Endothelial cell of umbilical vein (primary cell): ENCODE data around the gene SPAG6. TPM values are rescaled to one million over a fixed set of nuclear protein-coding genes. Genes with fewer than 3 reads are reported as not detected.

Source experiments
- BruUV-seq: library from RNA; stranded (reverse); fragments of 400-500 nt; replicated peaks from 2 replicates; lab custom pipeline; 2021; lab: Mats Ljungman, UMichigan
- CTCF ChIA-PET: fragments of 300-600, 350-600 bp; sonication (Branson Sonifier 250); formaldehyde crosslinking; loops from one replicate; lab custom pipeline; 2021; ENCODE audit warnings: antibody characterized with exemption, inconsistent platforms; lab: Charles Lee
- POLR2A ChIA-PET: fragments of 300-600, 350-600 bp; sonication (Branson Sonifier 250); formaldehyde crosslinking; loops from one replicate; lab custom pipeline; 2021; ENCODE audit warnings: antibody characterized with exemption, inconsistent platforms; lab: Charles Lee
- DNase-seq: peaks from one replicate; pipeline ENCODE4 v3.0.0-alpha.2; 2011; ENCODE audit warnings: low read depth, low spot score
- FAIRE-seq: peaks from 2 replicates; lab custom pipeline; 2011; peaks lifted over from hg19 to GRCh38; lab: Jason Lieb, UNC
- H2AFZ ChIP-seq: 2 replicates; pipeline ENCODE4 v1.6.0; 2012; ENCODE audit warnings: low read depth, low read length, control low read depth, inconsistent platforms
- H3K27ac ChIP-seq: 2 replicates; pipeline ENCODE4 v1.5.1; 2011; ENCODE audit warnings: low read depth, mild to moderate bottlenecking, control low read depth, low read length, moderate library complexity; ENCODE audit not compliant: insufficient read depth
- H3K27me3 ChIP-seq, 2 experiments: 2 replicates each; pipeline versions ENCODE4 v1.6.0 to v1.6.1; 2011; ENCODE audit warnings: low read length in 2 of 2, mixed read lengths in 1 of 2; ENCODE audit not compliant: control insufficient read depth in 2 of 2, insufficient read depth in 2 of 2
- H3K36me3 ChIP-seq, 2 experiments: 2 replicates in 1 of 2; 3 replicates in 1 of 2; pipeline ENCODE4 v1.5.1; 2011; ENCODE audit warnings: low read length in 2 of 2, mild to moderate bottlenecking in 1 of 2, moderate library complexity in 1 of 2; ENCODE audit not compliant: control insufficient read depth in 2 of 2, insufficient read depth in 2 of 2; ENCODE audit errors: extremely low read depth in 1 of 2
- H3K4me1 ChIP-seq: 3 replicates; pipeline ENCODE4 v1.5.1; 2011; ENCODE audit warnings: mild to moderate bottlenecking, low read length; ENCODE audit not compliant: control insufficient read depth, insufficient read depth; ENCODE audit errors: extremely low read depth
- H3K4me2 ChIP-seq: 2 replicates; pipeline ENCODE4 v1.6.1; 2011; ENCODE audit warnings: low read length, control low read depth, mixed read lengths; ENCODE audit not compliant: insufficient read depth
- H3K4me3 ChIP-seq, 3 experiments: fragments of 200-600 bp in 1 of 3; sonication (generic), shearing (Covaris generic) in 1 of 3; replicated peaks in 1 of 3; 2 replicates each; pipeline ENCODE4 v1.5.1; 2011 to 2016; ENCODE audit warnings: control low read depth in 3 of 3, low read length in 3 of 3, mild to moderate bottlenecking in 2 of 3, inconsistent platforms in 1 of 3, low read depth in 1 of 3, moderate library complexity in 1 of 3; ENCODE audit not compliant: insufficient read depth in 1 of 3
- H3K79me2 ChIP-seq: 2 replicates; pipeline ENCODE4 v1.6.0; 2012; ENCODE audit warnings: low read length, inconsistent platforms; ENCODE audit not compliant: control insufficient read depth, insufficient read depth
- H3K9ac ChIP-seq: replicated peaks from 2 replicates; pipeline ENCODE3; 2011; ENCODE audit warnings: low read length, control low read depth; ENCODE audit not compliant: insufficient read depth; ENCODE audit errors: extremely low read depth
- H3K9me1 ChIP-seq: replicated peaks from 3 replicates; pipeline ENCODE4 v1.6.0; 2011; ENCODE audit warnings: mild to moderate bottlenecking, low read length; ENCODE audit not compliant: control insufficient read depth, insufficient read depth; ENCODE audit errors: extremely low read depth
- H3K9me3 ChIP-seq: replicated peaks from 2 replicates; pipeline ENCODE4 v1.5.1; 2012; ENCODE audit warnings: low read length, inconsistent platforms; ENCODE audit not compliant: control insufficient read depth, insufficient read depth
- H4K20me1 ChIP-seq: replicated peaks from 2 replicates; pipeline ENCODE3; 2011; ENCODE audit warnings: mild to moderate bottlenecking, low read length; ENCODE audit not compliant: control insufficient read depth, insufficient read depth; ENCODE audit errors: extremely low read depth
- EZH2 ChIP-seq: IDR thresholded peaks from 2 replicates; pipeline ENCODE4 v1.6.1; 2012; ENCODE audit warnings: borderline replicate concordance, low read depth, mild to moderate bottlenecking, moderate library complexity, low read length, inconsistent platforms; ENCODE audit not compliant: severe bottlenecking
- FOS ChIP-seq: IDR thresholded peaks from 2 replicates; pipeline ENCODE4 v1.6.1; 2011; ENCODE audit warnings: mild to moderate bottlenecking, low read length, moderate library complexity, borderline replicate concordance; ENCODE audit not compliant: insufficient read depth
- GATA2 ChIP-seq: IDR thresholded peaks from 2 replicates; pipeline ENCODE4 v1.7.0; 2011; ENCODE audit warnings: low read depth, mild to moderate bottlenecking, moderate library complexity, mixed read lengths, low read length; ENCODE audit not compliant: insufficient read length, insufficient read depth
- JUN ChIP-seq: IDR thresholded peaks from 2 replicates; pipeline ENCODE4 v1.6.1; 2011; ENCODE audit warnings: borderline replicate concordance, low read depth; ENCODE audit not compliant: insufficient read length, insufficient read depth
- MAX ChIP-seq: IDR thresholded peaks from 2 replicates; pipeline ENCODE4 v1.6.1; 2011; ENCODE audit not compliant: insufficient read depth, insufficient read length
- MYC ChIP-seq: IDR thresholded peaks from one replicate; pipeline ENCODE4 v1.6.1; 2011; ENCODE audit warnings: mild to moderate bottlenecking, low read depth, low read length
- POLR2A ChIP-seq: IDR thresholded peaks from 2 replicates; pipeline ENCODE4 v1.6.1; 2012; ENCODE audit warnings: low read depth, mild to moderate bottlenecking, control low read depth, low read length
- POLR2AphosphoS5 ChIP-seq: IDR thresholded peaks from 2 replicates; pipeline ENCODE4 v1.6.1; 2012; ENCODE audit warnings: low read depth, mild to moderate bottlenecking, control low read depth, low read length, moderate library complexity; ENCODE audit not compliant: insufficient read depth
- dilution Hi-C: fragments of 300-500 bp; cut with MboI; formaldehyde crosslinking; loops from one replicate; pipeline ENCODE4 v1.15.0; 2019; ENCODE audit warnings: low sequenced_read_pairs; ENCODE audit not compliant: extremely low pct_ligation_motif_present
- intact Hi-C: fragments of 100-400 bp; cut with micrococcal nuclease; formaldehyde crosslinking; loops from one replicate; pipeline ENCODE4 v1.10.0; 2022
- polyA plus RNA-seq, 4 experiments: library from polyadenylated mRNA; depleted of rRNA in 3 of 4; stranded (reverse) in 3 of 4; unstranded in 1 of 4; fragments of >200 nt; gene quantifications; 2 replicates each; pipeline versions ENCODE4 v1.2.1 to v1.2.3, GENCODE V29; 2011 to 2012; ENCODE audit warnings: missing spikeins in 1 of 4
- total RNA-seq: library from RNA; stranded (reverse); gene quantifications from 2 replicates; pipeline ENCODE4 v1.2.3, GENCODE V29; 2021
- TF ChIP-seq, protein P1 (sequence below), 2 donors: IDR thresholded peaks; 1 replicate in 1 of 2; 2 replicates in 1 of 2; pipeline ENCODE4 v1.5.1; 2011; ENCODE audit warnings: low read length in 2 of 2, mild to moderate bottlenecking in 2 of 2, moderate library complexity in 2 of 2, control low read depth in 1 of 2, inconsistent platforms in 1 of 2, low read depth in 1 of 2; ENCODE audit not compliant: insufficient read depth in 1 of 2; ENCODE audit errors: extremely low read depth in 1 of 2

The SPAG6 gene
- total and polyA plus RNA-seq, 2 donors (not counting 3 experiments of a cell fraction or from before 2014, with no cell fraction given), result not detected

GRCh38 chr10:22363305-22363704 is 18.0 kb downstream of the SPAG6 start:
- TF ChIP-seq EZH2 (no peak), POLR2A (no peak), POLR2AphosphoS5 (no peak), MAX (no peak), MYC (no peak), GATA2 (no peak), JUN (no peak), FOS (no peak)
- TF ChIP-seq, protein P1, sequence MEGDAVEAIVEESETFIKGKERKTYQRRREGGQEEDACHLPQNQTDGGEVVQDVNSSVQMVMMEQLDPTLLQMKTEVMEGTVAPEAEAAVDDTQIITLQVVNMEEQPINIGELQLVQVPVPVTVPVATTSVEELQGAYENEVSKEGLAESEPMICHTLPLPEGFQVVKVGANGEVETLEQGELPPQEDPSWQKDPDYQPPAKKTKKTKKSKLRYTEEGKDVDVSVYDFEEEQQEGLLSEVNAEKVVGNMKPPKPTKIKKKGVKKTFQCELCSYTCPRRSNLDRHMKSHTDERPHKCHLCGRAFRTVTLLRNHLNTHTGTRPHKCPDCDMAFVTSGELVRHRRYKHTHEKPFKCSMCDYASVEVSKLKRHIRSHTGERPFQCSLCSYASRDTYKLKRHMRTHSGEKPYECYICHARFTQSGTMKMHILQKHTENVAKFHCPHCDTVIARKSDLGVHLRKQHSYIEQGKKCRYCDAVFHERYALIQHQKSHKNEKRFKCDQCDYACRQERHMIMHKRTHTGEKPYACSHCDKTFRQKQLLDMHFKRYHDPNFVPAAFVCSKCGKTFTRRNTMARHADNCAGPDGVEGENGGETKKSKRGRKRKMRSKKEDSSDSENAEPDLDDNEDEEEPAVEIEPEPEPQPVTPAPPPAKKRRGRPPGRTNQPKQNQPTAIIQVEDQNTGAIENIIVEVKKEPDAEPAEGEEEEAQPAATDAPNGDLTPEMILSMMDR (IDR thresholded peaks at IDR 0.05; ENCODE audit: extremely low read depth in 1 of 2, insufficient read depth in 1 of 2, low read depth in 1 of 2, low read length in 2 of 2), result no peak
- no peak overlapping the region for H2AFZ ChIP-seq
- no peak overlapping the region for H3K9ac ChIP-seq
- intact Hi-C loops, result no loop called here
- dilution Hi-C loops, result no loop called here
- H3K4me1 ChIP-seq, result peaks cover 2% of the 10 kb centered on the region
- no peak overlapping the region for H3K4me2 ChIP-seq
- BruUV-seq, result no TSS peak
- H3K27me3 ChIP-seq, result no peaks in the 10 kb centered on the region
- H3K4me3 ChIP-seq, result no peak overlapping the region
- no peak for FAIRE-seq
- H3K9me3 ChIP-seq, result no peaks in the 10 kb centered on the region
- no peaks in the 10 kb centered on the region for H3K9me1 ChIP-seq
- DNase-seq, result no peak
- CTCF ChIA-PET, result no interaction called here
- POLR2A ChIA-PET, result no interaction called here
- no peaks in the 10 kb centered on the region for H4K20me1 ChIP-seq
- H3K79me2 ChIP-seq, result no peaks in the 10 kb centered on the region
- H3K36me3 ChIP-seq, result no peaks in the 10 kb centered on the region
- no peak overlapping the region for H3K27ac ChIP-seq
